A549 (cell line): ENCODE data around the gene GXYLT2. TPM values are rescaled to one million over a fixed set of nuclear protein-coding genes. Genes with fewer than 3 reads are reported as not detected.

ENCODE experiments used
- ATAC-seq, 2 experiments: fragments of 200-7000 bp in 1 of 2; fragments of >200 bp in 1 of 2; cut with Nextera tagmentation in 1 of 2; cut with Tn5 transposase in 1 of 2; 3 replicates each; pipeline versions ENCODE4 v1.8.0 to v1.9.1; 2018 to 2020; ENCODE audit warnings: mild to moderate bottlenecking in 1 of 2, moderate library complexity in 1 of 2
- CTCF ChIA-PET: fragments of 300-600 bp; sonication (Branson Sonifier 250); formaldehyde crosslinking; extraction: SDS; loops from one replicate; lab custom pipeline; 2021; ENCODE audit warnings: antibody characterized with exemption, inconsistent platforms; lab: Yijun Ruan, JAX
- POLR2A ChIA-PET: fragments of 350-600 bp; formaldehyde crosslinking; extraction: SDS; loops from one replicate; lab custom pipeline; 2021; ENCODE audit warnings: antibody characterized with exemption, inconsistent platforms; lab: Yijun Ruan, JAX
- DNase-seq, 2 experiments: peaks; one replicate each; pipeline versions ENCODE4 v3.0.0 to v3.0.0-alpha.2; 2011 to 2016; ENCODE audit warnings: low read depth in 1 of 2, low spot score in 1 of 2
- FAIRE-seq: peaks from 2 replicates; lab custom pipeline; 2011; peaks lifted over from hg19 to GRCh38; lab: Jason Lieb, UNC
- H3K27ac ChIP-seq, 2 experiments: fragments of >200 bp; sonication (Bioruptor Twin); formaldehyde crosslinking; 3 replicates each; pipeline ENCODE4 v1.5.1; 2016 to 2017
- H3K4me1 ChIP-seq: fragments of >200 bp; sonication (Bioruptor Twin); formaldehyde crosslinking; 3 replicates; pipeline ENCODE4 v1.6.1; 2016
- H3K4me2 ChIP-seq: fragments of >200 bp; sonication (Bioruptor Twin); formaldehyde crosslinking; 3 replicates; pipeline ENCODE4 v1.6.1; 2016
- H3K4me3 ChIP-seq: fragments of >200 bp; sonication (Bioruptor Twin); formaldehyde crosslinking; 3 replicates; pipeline ENCODE4 v1.5.1; 2016
- H3K9me3 ChIP-seq: fragments of >200 bp; sonication (Bioruptor Twin); formaldehyde crosslinking; 3 replicates; pipeline ENCODE4 v1.6.1; 2016
- CEBPB ChIP-seq, 2 experiments: fragments of >200 bp in 1 of 2; sonication (Bioruptor Twin) in 1 of 2; formaldehyde crosslinking in 1 of 2; IDR thresholded peaks; 2 replicates each; pipeline ENCODE4 v1.6.1; 2012 to 2016
- CHD4 ChIP-seq: fragments of 200-600 bp; sonication (generic); IDR thresholded peaks from 2 replicates; pipeline ENCODE4 v1.6.1; 2016; ENCODE audit warnings: antibody characterized with exemption, mild to moderate bottlenecking, borderline replicate concordance
- EHF ChIP-seq: fragments of 250-450 bp; sonication (Bioruptor Pico); IDR thresholded peaks from 2 replicates; pipeline ENCODE4 v1.5.0; 2020; ENCODE audit warnings: mild to moderate bottlenecking
- EHMT2 ChIP-seq: fragments of 200-600 bp; sonication (generic); IDR thresholded peaks from 2 replicates; pipeline ENCODE4 v1.6.1; 2016; ENCODE audit warnings: antibody characterized with exemption, low read depth, mild to moderate bottlenecking, moderate library complexity
- ESRRA ChIP-seq: fragments of 150-350 bp; IDR thresholded peaks from 2 replicates; pipeline ENCODE4 v1.6.1; 2014; ENCODE audit warnings: mild to moderate bottlenecking, low read length, borderline replicate concordance
- FOXS1 ChIP-seq: fragments of 250-450 bp; sonication (Bioruptor Pico); IDR thresholded peaks from 2 replicates; pipeline ENCODE4 v1.5.0; 2020; ENCODE audit warnings: mild to moderate bottlenecking, moderate library complexity
- GATA3 ChIP-seq: IDR thresholded peaks from 2 replicates; pipeline ENCODE4 v1.6.1; 2012; ENCODE audit warnings: borderline replicate concordance
- HEYL ChIP-seq: fragments of 250-450 bp; sonication (Bioruptor Pico); IDR thresholded peaks from 2 replicates; pipeline ENCODE4 v1.8.0; 2021; ENCODE audit warnings: mild to moderate bottlenecking, moderate library complexity
- HOXA7 ChIP-seq: fragments of 250-450 bp; sonication (Bioruptor Pico); IDR thresholded peaks from 2 replicates; pipeline ENCODE4 v1.5.0; 2020; ENCODE audit warnings: mild to moderate bottlenecking, moderate library complexity
- JUN ChIP-seq, 2 experiments: fragments of >200 bp; sonication (Bioruptor Twin); formaldehyde crosslinking; IDR thresholded peaks; 2 replicates in 1 of 2; 3 replicates in 1 of 2; pipeline ENCODE4 v1.6.1; 2016 to 2017
- JUNB ChIP-seq: fragments of >200 bp; sonication (Bioruptor Twin); formaldehyde crosslinking; IDR thresholded peaks from 2 replicates; pipeline ENCODE4 v1.6.1; 2016
- KDM5A ChIP-seq: fragments of 200-600 bp; sonication (generic); IDR thresholded peaks from 2 replicates; pipeline ENCODE4 v1.6.1; 2016; ENCODE audit warnings: antibody characterized with exemption, mild to moderate bottlenecking
- MAFK ChIP-seq: fragments of 450-650 bp; IDR thresholded peaks from 2 replicates; pipeline ENCODE4 v1.6.1; 2014; ENCODE audit not compliant: partially characterized antibody
- NR3C1 ChIP-seq: fragments of >200 bp; sonication (Bioruptor Twin); formaldehyde crosslinking; IDR thresholded peaks from 3 replicates; pipeline ENCODE4 v1.6.1; 2017
- PHF8 ChIP-seq: fragments of 200-600 bp; sonication (generic); IDR thresholded peaks from 2 replicates; pipeline ENCODE4 v1.6.1; 2016; ENCODE audit warnings: low read depth, mild to moderate bottlenecking, antibody characterized with exemption, moderate library complexity, borderline replicate concordance
- POLR2AphosphoS2 ChIP-seq: conservative IDR thresholded peaks from 2 replicates; pipeline ENCODE4 v1.6.1; 2012; ENCODE audit warnings: low read length, improper control_type of control experiment, inconsistent platforms
- SMC3 ChIP-seq: fragments of >200 bp; sonication (Bioruptor Twin); formaldehyde crosslinking; IDR thresholded peaks from 3 replicates; pipeline ENCODE4 v1.6.1; 2018; ENCODE audit warnings: inconsistent platforms
- SREBF2 ChIP-seq: fragments of 450-650 bp; IDR thresholded peaks from 2 replicates; pipeline ENCODE4 v1.6.1; 2014; ENCODE audit warnings: mild to moderate bottlenecking, moderate library complexity
- TP53 ChIP-seq: fragments of 250-450 bp; sonication (Bioruptor Pico); IDR thresholded peaks from 2 replicates; pipeline ENCODE4 v1.5.0; 2021; ENCODE audit warnings: mild to moderate bottlenecking, moderate library complexity
- ZSCAN20 ChIP-seq: fragments of 250-450 bp; sonication (Bioruptor Pico); IDR thresholded peaks from 2 replicates; pipeline ENCODE4 v1.8.0; 2022; ENCODE audit warnings: mild to moderate bottlenecking, moderate library complexity
- WGBS: methylation state at CpG from one replicate; pipeline ENCODE4 v1.1.6; 2017; ENCODE audit errors: missing lambda C conversion rate; 5-methylcytosine and 5-hydroxymethylcytosine counted together
- polyA plus RNA-seq, 4 experiments: library from polyadenylated mRNA; depleted of rRNA in 3 of 4; stranded (reverse); fragments of >200 nt; fragmentation: RNase III in 1 of 4; extraction: RNeasy Plus Mini Kit Qiagen cat#74134 plus additional on column Dnase treatment in 1 of 4; gene quantifications; 2 replicates in 3 of 4; 3 replicates in 1 of 4; pipeline ENCODE4 v1.2.3, GENCODE V29; 2011 to 2017
- TF ChIP-seq, protein P1 (sequence below): fragments of 250-450 bp; sonication (Bioruptor Pico); IDR thresholded peaks from 2 replicates; pipeline ENCODE4 v1.5.0; 2020; ENCODE audit warnings: low read depth, mild to moderate bottlenecking, moderate library complexity
- TF ChIP-seq, protein P2 (sequence below): fragments of >200 bp; sonication (Bioruptor Twin); formaldehyde crosslinking; IDR thresholded peaks from 2 replicates; pipeline ENCODE4 v1.6.1; 2016
- TF ChIP-seq, protein P3 (sequence below): fragments of 450-650 bp; IDR thresholded peaks from 2 replicates; pipeline ENCODE4 v1.6.1; 2014; ENCODE audit warnings: antibody characterized with exemption
- TF ChIP-seq, protein P4 (sequence below): IDR thresholded peaks from 2 replicates; pipeline ENCODE4 v1.6.1; 2012

Gene GXYLT2
- polyA plus RNA-seq, 2 of the 4 experiments (the other 2 are of a cell fraction), result 1.9 to 3.3 TPM

DNA sequence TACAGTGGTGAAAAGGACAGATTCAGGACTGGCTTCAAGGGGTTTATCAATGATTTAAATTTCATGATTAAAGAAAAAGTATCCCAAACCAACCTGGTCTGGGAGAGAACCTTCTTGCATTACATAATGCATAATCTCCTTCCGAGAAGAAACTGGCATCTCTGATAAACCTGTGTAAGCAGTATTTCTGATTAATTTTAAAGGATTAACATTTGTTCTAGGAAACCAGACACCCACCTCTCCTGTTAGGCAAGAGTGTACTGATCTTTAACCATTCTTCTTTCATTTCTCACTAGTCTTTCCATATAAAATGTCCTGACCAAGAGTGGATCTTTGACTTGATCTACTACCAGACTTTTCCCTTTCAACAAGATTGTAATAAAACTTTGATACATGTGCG is 85.9 kb downstream of the GXYLT2 start (continued):
- TF ChIP-seq, protein P1, sequence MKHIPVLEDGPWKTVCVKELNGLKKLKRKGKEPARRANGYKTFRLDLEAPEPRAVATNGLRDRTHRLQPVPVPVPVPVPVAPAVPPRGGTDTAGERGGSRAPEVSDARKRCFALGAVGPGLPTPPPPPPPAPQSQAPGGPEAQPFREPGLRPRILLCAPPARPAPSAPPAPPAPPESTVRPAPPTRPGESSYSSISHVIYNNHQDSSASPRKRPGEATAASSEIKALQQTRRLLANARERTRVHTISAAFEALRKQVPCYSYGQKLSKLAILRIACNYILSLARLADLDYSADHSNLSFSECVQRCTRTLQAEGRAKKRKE, result no peak

DNA sequence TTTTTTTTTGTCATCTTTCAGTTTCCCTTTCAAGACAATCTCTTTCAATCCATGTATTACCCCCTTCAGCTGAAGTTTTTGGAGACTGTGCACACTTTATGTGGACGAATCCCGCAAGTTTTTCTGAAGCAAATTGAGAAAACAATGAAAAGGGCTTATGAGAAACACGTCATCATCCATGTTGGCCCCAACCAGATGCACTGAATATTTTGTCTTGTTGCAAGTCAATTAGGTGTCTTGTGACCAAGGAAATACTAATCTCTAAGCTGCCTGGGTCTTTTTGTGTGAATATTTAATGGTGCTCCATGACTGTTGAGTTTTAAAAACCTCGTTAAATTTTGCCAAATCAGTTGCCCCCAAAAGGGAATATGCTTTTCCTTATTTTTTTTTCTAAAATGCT is 87.1 kb downstream of the GXYLT2 start:
- Histone ChIP-seq H3K9me3 (no peaks in the 10 kb centered on the region), H3K4me2 (no peak overlapping the region), H3K4me1 (peaks cover 5% of the 10 kb centered on the region; the same call in 1 of the 3 replicates), H3K27ac (no peak overlapping the region), H3K4me3 (no peak overlapping the region)
- WGBS, result 89% methylated on average over 4 of the region's 4 CpGs
- DNase-seq, result no peak
- TF ChIP-seq PHF8 (no peak), ESRRA (no peak), FOXS1 (CRISPR knock-in tag) (no peak), JUN (IDR thresholded peaks at IDR 0.05) (no peak), JUNB (no peak), KDM5A (no peak), CEBPB (IDR thresholded peaks at IDR 0.05) (no peak), HEYL (CRISPR knock-in tag) (no peak)
- TF ChIP-seq, protein P2, sequence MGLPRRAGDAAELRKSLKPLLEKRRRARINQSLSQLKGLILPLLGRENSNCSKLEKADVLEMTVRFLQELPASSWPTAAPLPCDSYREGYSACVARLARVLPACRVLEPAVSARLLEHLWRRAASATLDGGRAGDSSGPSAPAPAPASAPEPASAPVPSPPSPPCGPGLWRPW, result no peak
- ChIA-PET POLR2A (no interaction called here), CTCF (no interaction called here)
- ATAC-seq, result no peak
- FAIRE-seq, result no peak

DNA sequence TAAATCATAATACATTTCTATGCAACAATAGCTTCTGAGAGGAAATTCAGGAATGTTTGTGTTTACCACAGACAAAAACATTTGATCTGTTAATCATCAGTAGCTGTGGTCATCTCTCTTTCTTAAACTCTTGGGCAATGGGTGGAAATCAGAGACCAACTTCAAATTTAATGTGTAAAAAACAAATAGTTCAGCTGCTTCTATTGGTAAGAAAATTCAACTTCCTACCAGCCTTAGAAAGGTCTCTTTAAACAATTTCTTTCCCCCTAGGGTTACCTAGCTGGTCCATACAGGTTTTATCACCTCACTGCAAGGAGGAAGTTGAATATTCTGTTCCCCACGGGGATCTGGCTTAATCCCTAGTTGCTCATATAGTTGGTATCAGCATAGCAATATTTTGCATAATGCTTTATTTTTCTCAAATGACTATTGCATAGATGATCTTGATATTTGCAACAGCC is 88.5 kb downstream of the GXYLT2 start:
- POLR2A ChIA-PET, result interaction anchor here (0.7 kb wide), 1 partner anchor 23 kb away, joined by 5 read pairs; no protein-coding TSS in a partner anchor
- no peaks in the 10 kb centered on the region for H3K9me3 ChIP-seq
- no peak for FAIRE-seq
- CTCF ChIA-PET, result interaction anchor here (0.6 to 1.2 kb wide), 3 partner anchors 11 to 50 kb away, joined by 3 to 5 read pairs (median 3); no protein-coding TSS in a partner anchor
- no peak overlapping the region for H3K4me2 ChIP-seq
- TF ChIP-seq EHMT2, result no peak
- no peak for TF ChIP-seq FOXS1 (CRISPR knock-in tag)
- no peak for TF ChIP-seq EHF (CRISPR knock-in tag)
- TF ChIP-seq SMC3, result no peak
- TF ChIP-seq HOXA7 (CRISPR knock-in tag), result no peak
- no peak for TF ChIP-seq KDM5A
- no peak for TF ChIP-seq GATA3
- no peak for TF ChIP-seq MAFK
- no peak for TF ChIP-seq HEYL (CRISPR knock-in tag)
- TF ChIP-seq POLR2AphosphoS2, result no peak
- TF ChIP-seq CEBPB (IDR thresholded peaks at IDR 0.05), result no peak
- TF ChIP-seq TP53, result no peak
- TF ChIP-seq CHD4, result no peak
- TF ChIP-seq, protein P1, result no peak
- TF ChIP-seq NR3C1, result no peak
- TF ChIP-seq ZSCAN20 (CRISPR knock-in tag), result no peak
- TF ChIP-seq SREBF2, result no peak
- TF ChIP-seq, protein P3, sequence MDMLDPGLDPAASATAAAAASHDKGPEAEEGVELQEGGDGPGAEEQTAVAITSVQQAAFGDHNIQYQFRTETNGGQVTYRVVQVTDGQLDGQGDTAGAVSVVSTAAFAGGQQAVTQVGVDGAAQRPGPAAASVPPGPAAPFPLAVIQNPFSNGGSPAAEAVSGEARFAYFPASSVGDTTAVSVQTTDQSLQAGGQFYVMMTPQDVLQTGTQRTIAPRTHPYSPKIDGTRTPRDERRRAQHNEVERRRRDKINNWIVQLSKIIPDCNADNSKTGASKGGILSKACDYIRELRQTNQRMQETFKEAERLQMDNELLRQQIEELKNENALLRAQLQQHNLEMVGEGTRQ, result no peak
- TF ChIP-seq, protein P4, sequence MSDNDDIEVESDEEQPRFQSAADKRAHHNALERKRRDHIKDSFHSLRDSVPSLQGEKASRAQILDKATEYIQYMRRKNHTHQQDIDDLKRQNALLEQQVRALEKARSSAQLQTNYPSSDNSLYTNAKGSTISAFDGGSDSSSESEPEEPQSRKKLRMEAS, result no peak
- no peak for DNase-seq
- no peak overlapping the region for H3K4me3 ChIP-seq
- no peak for ATAC-seq
- peaks cover 5% of the 10 kb centered on the region; the same call in 1 of the 3 replicates for H3K4me1 ChIP-seq
- no peak overlapping the region for H3K27ac ChIP-seq
- 41% methylated on average over 1 of the region's 1 CpG for WGBS
